ENCODE results near the gene ZP1.

ZP1 gene

DNA sequence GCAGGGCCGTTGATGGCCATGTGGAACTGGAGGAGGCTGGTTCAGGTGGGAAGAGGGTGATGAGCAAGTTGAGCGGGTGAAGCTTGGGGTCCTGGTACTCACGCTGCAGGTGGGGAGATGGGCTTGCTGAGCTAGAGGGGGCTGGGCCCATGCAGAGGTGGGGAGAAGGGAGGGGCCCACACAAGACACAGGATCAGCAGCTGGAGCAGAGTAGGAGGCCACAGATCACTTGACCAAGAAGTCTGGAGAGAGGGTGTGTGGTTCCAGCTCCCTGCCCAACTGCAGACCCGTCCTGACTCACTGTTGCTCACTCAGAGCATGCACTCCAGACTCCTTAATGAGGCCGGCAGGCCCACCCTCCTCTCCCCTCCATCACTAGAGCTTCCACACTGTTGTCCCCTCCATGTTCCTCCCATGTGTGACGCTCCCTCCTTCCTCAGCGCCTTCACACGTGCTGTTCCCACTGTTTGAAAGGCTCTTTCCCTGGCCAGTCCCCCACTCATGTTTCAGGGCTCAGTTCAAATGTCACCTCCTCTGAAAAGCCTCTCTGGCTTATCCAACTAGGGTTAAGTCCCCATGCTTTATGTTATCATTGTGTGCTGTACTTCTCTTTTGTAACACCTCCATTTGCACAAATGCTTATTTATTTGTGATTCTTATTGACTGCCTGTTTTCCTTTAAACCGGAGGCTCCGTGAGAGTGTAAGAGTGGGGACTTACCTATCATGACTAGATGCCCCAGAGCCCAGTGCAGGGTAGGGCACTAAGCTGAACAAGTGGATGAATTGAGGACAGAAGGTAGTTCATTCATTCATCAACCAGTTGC lies 23.1 kb upstream of the ZP1 start:
- DNase-seq: no peak

DNA sequence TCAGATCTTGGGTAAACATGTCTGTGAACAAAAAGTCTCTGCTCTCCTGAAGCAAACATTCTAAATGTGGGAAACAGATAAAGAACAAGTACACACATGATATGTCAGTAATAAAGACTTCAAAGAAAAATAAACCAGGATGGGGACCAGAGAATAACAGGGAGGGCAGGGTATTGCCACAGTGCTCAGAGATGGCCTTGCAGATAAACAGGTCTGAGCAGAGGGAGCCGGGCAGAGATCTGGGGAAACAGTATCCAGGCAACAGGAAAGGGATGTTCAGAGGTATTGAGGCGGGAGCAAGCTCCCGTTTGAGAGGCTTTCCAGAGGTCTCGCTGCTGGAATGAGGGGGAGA lies 22.5 kb upstream of the ZP1 start:
- no peak for DNase-seq

DNA sequence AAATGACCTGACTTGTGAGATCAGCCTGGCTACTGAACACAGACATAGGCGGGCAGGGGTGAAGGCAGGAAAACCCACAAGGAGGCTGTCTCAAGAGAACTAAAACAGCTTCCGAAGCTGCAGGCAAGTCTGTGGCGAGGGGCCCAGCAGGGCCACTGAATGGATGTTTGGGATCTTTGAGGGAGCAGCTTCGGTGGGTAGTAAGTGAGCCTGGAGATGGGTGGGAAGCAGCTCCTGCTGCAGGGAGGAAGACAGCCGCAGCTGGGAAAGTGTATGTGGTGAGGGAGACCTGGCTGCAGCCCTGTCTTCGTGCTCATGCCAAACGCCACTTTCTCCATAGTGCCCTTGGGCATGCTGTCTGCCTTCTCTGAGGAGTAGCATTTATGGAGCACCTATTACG lies 22.0 kb upstream of the ZP1 start:
- no peak for DNase-seq

DNA sequence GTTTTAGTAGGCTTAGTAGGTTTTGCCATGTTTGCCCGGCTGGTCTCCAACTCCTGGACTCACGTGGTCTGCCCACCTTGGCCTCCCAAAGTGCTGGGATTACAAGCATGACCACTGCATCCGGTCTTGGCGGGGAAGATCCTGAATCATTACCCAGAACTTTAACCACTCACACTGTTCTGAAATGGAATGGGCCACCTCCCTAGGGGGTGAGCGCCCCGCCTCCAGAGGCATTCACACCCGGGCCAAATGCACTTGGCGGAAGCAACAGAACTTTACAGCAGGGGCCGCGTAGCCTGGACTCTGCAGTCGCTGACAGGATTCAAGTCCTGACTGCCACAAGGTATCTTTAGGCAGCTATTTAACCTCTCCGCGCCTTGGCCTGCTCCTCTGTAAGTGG lies 20.1 kb upstream of the ZP1 start:
- DNase-seq: no peak

DNA sequence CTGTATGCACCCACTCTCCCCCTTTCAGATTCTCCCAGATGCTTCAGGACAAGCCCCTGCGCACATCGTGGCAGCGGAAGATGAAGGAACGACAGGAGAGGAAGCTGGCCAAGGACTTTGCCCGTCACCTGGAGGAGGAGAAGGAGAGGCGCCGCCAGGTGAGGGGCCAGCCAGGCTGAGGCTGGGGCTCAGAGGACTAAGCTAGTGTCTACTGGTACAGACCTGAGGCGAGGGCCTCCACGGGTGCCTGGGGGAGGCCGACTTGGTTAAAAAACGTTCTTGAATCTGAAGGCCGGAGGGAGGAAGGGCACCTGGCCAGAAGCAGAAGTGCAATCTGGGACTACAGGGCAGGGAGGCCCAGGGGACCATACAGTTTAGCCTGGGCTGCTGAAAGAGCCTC lies 19.4 kb upstream of the ZP1 start:
- DNase-seq: no peak

DNA sequence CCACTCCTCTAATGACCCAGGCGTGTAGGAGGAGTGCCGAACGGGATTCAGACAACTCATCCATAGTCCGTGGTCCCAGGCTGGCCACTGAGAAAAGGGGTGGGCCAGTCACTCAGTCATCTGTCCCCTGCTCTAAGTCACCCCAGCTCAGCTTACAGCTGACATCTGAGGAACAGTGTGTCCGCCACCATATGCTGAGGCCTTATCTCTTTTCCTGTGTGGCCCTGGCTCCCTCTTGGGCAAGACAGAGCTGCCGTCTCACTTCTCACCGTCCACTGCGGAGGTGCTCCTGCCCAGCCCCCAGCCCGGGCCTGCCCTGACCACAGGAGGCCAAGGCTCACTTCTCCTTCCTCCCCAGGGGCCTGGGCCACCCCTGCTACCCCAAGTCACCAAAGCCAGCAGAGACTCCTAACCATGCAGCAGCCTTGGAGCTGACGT lies 18.6 kb upstream of the ZP1 start:
- no peak for DNase-seq

DNA sequence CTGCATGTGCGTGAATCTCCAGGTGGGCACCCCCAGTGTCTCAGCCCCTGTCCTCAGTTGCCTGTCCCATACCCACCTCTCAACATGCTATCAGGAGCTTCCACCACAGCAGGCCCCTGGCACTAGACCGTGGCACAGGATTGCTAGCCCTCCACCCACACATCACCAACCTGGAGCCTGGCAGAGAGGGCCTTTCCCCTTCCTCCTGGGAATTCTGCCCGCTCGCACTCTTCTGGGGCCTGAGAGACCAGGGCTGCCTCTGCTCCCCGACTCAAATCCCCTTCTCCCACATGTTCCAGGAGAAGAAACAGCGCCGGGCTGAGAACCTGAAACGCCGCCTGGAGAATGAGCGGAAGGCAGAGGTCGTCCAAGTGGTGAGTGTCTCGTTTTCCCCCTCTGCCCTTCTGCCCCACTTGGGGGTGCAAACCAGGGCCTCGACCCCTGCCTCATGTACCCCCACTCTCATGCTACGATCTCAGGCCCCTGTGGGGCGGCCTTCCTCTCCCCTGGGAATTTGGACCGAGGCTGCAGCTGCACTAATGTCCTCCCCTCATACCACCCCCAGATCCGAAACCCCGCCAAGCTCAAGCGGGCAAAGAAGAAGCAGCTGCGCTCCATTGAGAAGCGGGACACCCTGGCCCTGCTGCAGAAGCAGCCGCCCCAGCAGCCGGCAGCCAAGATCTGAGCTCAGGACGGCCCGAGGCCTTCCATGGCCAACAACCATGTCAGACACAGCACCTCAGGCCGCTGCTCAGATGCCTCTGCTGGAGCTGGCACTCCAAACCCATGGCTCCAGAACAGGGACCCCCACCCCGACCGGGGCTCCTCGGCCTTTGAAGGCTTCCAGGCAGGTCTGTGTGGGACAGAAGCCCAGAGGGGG lies 17.5 kb upstream of the ZP1 start:
- DNase-seq: no peak

DNA sequence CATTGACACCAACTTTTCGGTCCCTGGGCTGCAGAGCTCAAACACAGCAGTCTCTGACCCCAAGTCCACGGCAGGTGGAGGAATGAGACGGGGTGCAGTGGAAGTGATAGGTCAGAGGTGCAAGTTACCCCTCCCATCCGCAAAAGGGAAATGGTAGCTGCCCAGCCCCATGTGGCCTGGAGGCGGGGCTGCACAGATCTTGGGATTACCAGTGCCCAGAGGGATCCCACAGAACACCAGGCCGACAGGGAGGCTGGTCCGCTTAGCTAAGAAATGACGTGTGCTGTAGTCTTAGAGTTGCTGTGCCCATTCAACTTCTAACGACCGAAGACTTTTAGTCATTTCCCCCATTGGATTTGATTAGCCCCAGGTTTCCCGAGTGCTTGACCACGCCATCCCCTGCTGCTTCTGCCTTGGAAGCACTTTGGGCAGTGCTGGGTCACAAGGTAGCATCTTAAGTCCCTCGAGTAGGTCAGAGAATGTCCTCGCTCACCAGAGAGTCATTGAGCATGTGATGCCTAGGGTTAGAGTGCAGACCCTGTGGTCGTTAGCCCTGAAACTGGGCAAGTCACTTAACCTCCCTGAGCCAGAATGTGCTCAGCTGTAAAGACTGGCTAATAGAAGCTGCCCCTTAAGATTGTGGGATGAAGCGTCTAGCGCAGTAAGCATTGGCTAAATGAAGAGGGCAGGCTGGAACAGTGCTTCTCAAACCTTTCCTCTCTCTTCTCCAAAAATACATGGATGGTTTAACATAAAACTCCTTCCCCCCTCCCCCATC lies 15.8 kb upstream of the ZP1 start:
- DNase-seq: no peak

DNA sequence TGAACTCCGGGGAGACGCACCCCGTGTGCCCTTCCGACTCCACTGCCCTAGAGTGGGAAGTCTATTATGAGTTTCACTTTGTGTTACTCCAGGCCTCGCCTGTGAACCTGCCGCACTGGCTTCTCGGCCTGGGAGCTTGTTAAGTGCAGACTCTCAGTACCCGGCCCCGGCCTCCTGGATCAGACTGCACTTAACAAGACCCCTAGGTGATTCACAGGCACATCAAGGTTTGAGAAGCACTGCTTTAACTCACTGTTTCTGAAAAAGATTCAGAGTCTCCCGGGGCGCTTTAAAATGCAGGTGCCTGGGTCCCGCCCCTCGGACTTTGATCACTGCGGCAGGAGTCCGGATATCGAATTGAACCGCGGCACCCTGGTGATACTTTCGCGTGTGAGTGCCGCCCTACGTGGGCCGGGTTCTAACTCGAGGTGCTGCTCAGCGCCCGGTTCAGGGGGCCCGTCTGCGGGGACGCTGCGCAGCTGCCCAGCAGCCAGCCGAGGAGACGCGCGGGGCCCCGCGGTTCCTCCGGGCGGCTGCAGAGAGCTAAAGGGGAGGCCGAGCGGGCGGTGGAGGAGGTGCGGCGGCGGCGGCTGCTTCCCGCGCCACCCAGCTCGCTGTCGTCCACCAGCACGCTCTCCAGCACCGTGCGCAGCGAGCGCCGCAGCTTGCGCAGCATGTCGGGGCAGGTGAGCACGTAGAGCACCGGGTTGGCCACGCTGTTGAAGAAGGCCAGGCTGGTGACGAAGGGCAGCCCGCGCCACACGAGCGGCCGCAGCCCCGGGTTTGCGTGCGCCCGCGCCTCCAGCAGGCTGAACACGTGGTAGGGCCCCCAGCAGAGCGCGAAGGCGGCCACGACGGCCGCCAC lies 15.0 kb upstream of the ZP1 start:
- DNase-seq: no peak

DNA sequence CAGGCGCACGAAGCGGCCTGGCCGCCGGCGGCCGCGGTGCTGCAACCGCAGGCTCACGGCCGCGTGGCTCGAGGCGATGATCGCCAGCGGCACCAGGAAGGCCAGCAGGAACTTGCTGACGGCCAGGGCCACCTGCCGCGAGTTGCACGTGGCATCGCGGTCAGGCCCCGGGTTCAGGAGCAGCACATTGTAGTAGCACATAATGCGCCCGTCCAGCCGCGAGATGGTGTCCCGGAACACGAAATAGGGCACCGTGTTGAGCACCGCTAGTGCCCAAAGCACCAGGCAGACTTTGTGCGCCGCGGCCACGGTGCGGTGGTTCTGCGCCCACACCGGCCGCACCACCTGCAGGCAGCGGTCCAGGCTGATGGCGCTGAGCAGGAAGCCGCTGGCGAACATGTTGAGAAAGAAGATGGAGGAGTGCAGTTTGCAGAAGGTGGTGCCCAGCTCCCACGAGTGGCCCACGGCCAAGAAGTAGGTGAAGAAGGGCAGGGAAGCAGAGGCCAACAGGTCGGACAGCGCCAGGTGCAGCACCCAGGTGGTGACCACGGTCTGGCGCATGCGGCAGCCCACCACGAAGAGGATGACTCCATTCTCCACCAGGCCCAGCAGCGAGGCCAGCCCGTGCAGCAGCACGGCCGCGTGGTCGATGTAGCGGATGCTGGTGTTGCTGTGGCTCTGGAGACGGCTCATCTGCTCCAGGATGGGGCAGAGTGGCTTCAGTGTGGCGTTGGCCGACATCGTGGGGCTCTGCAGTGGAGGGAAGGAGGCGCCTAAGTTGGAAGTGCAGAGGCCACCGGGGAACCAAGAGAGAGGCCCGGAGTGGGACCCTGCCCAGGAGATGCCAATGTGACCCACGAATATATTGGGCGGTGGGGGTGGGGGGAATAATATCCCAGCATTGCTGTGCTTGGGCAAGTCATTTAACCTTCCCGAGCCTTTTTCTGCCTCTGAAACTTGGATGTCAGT lies 14.1 kb upstream of the ZP1 start:
- no peak for DNase-seq

DNA sequence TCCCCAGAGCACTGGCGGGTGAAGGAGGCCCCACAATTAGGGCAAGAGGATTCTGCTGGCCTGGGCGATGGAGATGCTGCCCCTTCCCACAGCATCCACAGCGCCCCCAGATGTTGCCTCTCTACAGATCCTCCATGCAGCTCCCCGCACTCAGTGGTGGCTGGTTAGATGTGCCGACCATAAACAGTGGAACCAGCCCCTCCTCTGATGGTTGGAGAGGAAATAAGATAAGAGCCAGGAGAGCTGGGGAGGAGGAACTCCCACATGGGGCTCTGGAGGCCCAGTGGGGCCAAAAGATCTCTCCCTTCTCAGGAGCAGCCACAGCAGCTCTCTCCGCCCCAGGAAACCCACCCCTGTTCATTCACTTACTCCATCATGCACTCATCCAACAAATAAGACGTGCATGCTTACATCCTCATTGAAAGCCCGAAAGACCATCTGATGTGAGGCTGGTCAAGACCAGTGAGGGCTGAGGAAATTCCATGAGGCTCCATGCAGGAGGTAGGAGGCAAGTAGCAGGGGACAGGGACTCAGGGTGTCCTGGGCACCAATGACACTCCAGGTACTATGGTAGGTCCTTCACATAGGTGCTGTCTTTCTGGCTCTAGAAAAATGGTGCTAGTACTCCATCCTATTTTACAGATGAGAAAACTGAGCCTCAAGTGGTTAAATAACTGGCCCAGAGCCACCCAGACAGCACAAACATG lies 13.0 kb upstream of the ZP1 start:
- DNase-seq: no peak

DNA sequence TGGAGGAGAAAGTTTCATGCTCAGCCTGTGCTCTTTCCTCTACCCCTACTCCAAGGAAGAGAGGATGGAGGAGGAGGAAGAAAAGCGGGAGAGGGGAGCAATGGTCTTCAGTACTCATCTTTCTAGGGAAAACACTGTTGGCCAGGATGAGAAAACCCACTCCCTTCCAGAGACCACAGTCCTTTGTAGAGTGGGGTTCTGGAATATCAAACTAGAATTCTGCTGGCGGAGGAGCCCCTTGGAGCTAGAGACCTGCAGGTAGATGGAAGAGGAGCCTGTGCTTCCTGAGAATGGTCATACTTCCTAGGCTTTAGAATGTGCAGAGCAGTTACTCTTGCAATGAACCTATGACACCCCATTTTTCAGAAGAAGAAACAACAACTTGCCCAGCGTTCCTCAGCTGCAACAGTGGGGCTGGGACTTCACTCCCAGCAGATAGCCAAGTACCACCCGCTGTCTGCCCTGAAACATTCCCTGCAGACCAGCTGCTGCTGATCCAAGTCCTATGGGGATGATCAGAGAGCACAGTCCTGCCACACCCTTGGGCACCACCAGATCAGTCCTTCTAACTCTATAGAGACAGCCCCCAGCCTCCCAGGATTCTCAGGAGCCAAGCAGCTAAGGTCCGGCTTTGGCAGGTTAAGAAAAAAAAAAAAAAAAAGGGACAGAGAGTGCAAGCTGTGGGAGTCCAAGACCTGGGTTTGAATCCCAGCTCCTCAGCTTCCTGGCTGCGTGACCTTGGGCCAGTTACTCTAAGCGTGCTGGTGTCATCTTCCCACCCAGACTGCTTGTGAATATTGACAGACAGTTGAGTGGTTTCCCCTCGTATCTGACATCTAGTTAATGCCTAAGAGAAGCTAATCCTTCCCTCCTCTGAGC lies 12.3 kb upstream of the ZP1 start:
- no peak for DNase-seq

DNA sequence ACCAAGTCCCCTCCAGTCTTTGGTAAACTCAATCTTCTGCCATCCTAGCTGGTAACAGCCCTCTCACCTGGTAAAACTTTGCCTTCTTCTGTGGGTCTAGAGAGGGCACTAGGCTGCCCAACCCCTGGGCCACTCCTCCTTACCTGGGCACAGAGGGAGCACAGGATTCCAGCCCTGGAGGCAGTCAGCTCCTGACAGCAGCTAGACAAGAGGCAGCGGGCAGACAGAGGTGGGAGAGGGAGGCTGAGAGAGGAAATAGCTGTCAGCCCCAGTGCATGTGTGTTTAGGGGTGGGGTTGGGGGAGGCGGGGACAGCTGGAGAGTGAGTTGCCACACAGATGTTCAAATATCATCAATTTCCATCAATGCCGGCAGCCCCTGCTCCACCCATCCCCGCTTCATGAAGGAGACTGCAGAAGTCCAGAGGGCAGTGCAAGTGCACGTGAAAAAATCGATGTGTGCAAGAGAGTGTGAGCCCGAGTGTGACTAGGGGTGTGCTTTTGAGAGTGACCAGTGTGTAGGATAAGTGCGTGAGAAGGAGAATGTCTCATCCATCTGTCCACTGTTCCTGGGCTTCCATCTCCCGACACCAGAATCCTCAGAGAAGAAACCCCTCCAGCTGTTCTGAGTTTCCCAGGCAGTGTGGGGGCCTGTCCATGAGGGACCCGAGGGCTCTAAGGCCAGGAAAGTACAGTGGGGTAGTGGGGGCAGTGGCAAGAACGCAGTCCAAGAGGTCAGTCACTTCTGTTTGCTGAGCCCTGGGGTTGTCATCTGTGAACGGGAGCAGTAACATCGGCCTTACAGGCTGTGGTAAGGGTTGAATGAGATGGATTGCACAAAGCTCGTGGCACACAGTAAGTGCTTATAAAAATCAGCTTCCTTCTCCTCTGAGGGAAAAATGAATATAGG lies 11.4 kb upstream of the ZP1 start, which contains the start of gene PTGDR2:
Gene PTGDR2, minus strand, starts transcription at position 225 of the 908 bp plus-strand sequence. CDS start 2,228 bp downstream, outside the sequence.
- no peak for DNase-seq

DNA sequence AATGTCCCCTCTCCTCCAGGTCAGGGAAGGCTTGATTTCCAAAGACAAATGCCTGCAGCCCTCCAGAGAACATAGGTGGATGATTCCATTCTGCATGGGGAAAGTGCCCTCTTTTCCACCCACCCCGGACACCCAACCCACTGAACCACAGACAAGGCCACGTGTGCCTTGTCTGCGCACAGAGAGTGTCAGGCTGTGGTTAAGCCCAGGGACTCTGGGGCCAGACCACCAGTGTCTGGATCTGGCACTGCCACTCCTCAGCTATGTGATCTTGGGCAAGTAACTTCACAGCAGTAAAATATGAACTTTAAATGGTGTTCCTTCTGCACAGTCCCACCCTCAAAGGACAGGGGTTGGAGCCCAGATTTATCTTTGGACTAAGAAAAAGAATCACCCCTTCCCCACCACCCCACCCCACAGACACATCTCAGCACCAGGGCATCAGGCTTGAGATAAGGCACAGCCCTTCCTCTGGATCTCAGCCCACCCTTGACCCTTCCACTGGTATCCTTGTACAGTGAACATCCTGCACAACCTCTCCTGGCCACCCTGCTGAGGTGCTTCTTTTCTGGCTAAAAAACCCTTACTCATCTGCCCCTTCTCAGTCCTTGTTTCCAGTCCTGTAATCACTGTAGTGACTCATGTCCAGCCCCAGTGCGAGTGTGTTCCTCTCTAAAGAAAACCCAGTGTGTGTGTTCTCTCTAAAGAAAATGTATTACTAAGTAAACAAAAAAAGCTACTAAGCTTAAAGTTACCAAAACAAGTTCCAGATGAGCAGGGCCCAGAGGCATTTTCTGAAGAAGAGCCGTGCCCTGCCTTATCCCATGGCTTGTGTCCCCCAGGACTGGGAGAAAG lies 9.7 kb upstream of the ZP1 start:
- DNase-seq: no peak

DNA sequence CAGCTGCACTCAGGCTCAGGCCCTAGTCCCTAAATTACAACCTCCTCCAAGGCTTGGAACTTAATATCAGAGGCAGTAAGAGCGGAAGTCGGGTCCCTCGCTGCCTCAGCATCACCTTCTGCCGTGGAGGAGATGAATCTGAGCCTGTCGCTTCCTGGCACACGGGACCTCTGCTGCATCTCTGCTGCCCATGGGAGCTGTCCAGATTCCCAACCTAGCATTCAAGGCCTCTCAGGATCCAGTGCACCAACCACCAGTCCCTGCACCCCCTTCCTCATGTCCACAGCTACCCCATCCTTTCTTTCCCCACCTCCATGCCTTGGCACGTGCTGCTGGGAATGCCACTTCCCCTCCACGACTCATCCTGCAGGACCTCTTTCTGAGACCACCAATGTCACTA lies 9.1 kb upstream of the ZP1 start:
- no peak for DNase-seq

DNA sequence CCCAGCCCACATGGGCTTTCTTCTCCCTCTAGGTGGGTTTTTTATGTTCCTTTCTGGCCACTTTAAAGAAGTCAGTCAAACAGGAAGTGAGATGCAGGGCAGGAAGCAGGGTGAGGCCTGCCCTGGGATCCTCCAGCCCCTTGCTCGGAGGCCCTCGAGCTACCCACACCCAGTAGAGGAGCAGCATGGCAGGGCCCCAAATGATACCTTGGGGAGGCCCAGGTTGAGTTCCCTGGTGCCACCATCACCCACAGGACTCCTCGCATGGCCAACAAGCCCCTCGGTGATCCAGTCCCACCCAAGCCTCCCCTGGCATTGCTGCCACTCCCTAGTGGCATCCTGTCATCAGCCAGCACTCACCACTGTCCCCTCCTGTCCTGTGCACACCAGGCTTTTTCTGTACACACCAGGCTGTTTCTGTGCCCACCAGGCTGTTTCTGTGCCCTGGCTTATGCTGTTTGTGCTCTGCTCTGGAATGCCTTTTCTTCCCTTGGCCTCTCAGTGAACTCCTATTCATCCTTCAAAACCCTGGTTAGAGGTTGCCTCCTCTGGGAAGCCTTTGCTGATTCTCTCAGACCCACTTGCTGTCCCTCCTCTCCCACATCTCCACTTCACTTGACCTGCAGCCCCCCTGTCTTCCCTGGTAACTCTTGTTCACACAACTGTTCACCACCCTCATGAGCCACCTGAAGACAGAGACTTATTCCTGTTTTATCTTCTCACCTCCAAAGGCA lies 8.4 kb upstream of the ZP1 start:
- DNase-seq: no peak

All from cortex of kidney (tissue), 1 donor.